Neutrophil (primary cell): ENCODE measurements around the gene DNM1.

ENCODE experiments used
- H3K27ac ChIP-seq: fragments of 200-600 bp; sonication (generic); 2 replicates; pipeline ENCODE4 v1.5.1; 2016; ENCODE audit warnings: mild to moderate bottlenecking, moderate library complexity
- H3K27me3 ChIP-seq: fragments of 200-600 bp; sonication (generic); 2 replicates; pipeline ENCODE4 v1.6.0; 2016; ENCODE audit warnings: mild to moderate bottlenecking
- H3K36me3 ChIP-seq: fragments of 200-600 bp; sonication (generic); 2 replicates; pipeline ENCODE4 v1.5.1; 2017
- H3K4me1 ChIP-seq, 2 experiments: fragments of 200-600 bp in 1 of 2; sonication (generic) in 1 of 2; 1 replicate in 1 of 2; 2 replicates in 1 of 2; pipeline versions ENCODE4 v1.5.1 to v1.6.1; 2013 to 2016; ENCODE audit warnings: low read depth in 1 of 2, low read length in 1 of 2, mild to moderate bottlenecking in 1 of 2, moderate library complexity in 1 of 2; ENCODE audit not compliant: control insufficient read depth in 1 of 2, insufficient read depth in 1 of 2
- H3K4me3 ChIP-seq, 2 experiments: fragments of 200-600 bp in 1 of 2; sonication (generic) in 1 of 2; 1 replicate in 1 of 2; 2 replicates in 1 of 2; pipeline ENCODE4 v1.5.1; 2013 to 2016; ENCODE audit warnings: low read depth in 1 of 2, low read length in 1 of 2, mild to moderate bottlenecking in 1 of 2, moderate library complexity in 1 of 2
- H3K9me3 ChIP-seq: fragments of 200-600 bp; sonication (generic); 2 replicates; pipeline ENCODE4 v1.5.1; 2016
- TF ChIP-seq, protein P1 (sequence below): fragments of 200-600 bp; sonication (generic); IDR thresholded peaks from 2 replicates; pipeline ENCODE4 v1.5.1; 2016; ENCODE audit warnings: antibody characterized with exemption

Gene DNM1

DNA sequence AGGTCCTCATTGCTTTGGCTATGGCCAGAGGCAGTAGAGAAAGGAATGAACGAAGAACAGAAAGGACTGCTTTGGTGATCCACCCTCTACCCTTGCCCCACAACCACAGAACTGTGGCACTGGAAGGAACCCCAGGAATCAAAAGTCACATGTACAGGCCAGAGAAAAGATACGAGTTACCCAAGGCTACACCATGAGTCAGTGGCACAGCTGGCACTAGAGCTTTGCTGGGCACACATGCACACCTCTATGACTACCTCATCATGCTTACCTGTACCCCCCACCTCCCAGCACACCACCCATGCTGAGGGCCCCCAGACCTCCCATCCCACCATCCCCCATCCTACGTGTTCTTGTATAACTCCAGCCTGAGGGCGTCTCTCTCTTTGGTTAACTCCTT lies 59.5 kb downstream of the DNM1 start:
- Histone ChIP-seq H3K9me3 (no peaks in the 10 kb centered on the region), H3K4me1 (no peaks in the 10 kb centered on the region), H3K27ac (no peak overlapping the region), H3K27me3 (no peaks in the 10 kb centered on the region), H3K36me3 (peaks cover 95% of the 10 kb centered on the region), H3K4me3 (no peak overlapping the region)
- TF ChIP-seq, protein P1, sequence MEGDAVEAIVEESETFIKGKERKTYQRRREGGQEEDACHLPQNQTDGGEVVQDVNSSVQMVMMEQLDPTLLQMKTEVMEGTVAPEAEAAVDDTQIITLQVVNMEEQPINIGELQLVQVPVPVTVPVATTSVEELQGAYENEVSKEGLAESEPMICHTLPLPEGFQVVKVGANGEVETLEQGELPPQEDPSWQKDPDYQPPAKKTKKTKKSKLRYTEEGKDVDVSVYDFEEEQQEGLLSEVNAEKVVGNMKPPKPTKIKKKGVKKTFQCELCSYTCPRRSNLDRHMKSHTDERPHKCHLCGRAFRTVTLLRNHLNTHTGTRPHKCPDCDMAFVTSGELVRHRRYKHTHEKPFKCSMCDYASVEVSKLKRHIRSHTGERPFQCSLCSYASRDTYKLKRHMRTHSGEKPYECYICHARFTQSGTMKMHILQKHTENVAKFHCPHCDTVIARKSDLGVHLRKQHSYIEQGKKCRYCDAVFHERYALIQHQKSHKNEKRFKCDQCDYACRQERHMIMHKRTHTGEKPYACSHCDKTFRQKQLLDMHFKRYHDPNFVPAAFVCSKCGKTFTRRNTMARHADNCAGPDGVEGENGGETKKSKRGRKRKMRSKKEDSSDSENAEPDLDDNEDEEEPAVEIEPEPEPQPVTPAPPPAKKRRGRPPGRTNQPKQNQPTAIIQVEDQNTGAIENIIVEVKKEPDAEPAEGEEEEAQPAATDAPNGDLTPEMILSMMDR, result no peak

DNA sequence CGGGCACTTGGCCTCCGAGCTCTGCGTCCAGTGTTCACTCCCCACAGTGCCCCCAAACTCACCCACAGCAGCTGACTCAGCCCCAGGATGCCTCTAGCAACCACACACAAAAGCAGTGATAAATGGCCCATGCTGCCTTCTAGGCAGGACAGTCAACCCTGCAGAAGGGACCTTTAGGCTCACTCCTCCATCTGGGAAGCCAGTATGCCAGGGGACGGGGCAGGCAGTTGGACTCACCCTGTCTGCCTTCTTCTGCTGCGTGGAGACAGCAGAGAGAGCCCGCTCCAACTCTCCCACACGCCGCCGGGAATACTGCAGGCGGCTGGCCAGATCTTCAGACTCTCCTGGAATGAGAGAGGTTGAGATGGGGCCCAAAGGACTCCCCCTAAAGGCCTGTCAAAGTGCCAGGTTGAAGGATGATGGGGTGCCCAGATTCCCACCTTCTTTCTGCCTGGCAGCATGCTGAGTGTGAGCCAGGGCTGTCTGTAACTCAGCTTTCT lies 62.2 kb downstream of the DNM1 start:
- Histone ChIP-seq H3K36me3 (peaks cover 90% of the 10 kb centered on the region), H3K27ac (no peak overlapping the region), H3K27me3 (no peaks in the 10 kb centered on the region), H3K4me3 (no peak overlapping the region), H3K9me3 (no peaks in the 10 kb centered on the region), H3K4me1 (no peaks in the 10 kb centered on the region)
- TF ChIP-seq, protein P1, result no peak

DNA sequence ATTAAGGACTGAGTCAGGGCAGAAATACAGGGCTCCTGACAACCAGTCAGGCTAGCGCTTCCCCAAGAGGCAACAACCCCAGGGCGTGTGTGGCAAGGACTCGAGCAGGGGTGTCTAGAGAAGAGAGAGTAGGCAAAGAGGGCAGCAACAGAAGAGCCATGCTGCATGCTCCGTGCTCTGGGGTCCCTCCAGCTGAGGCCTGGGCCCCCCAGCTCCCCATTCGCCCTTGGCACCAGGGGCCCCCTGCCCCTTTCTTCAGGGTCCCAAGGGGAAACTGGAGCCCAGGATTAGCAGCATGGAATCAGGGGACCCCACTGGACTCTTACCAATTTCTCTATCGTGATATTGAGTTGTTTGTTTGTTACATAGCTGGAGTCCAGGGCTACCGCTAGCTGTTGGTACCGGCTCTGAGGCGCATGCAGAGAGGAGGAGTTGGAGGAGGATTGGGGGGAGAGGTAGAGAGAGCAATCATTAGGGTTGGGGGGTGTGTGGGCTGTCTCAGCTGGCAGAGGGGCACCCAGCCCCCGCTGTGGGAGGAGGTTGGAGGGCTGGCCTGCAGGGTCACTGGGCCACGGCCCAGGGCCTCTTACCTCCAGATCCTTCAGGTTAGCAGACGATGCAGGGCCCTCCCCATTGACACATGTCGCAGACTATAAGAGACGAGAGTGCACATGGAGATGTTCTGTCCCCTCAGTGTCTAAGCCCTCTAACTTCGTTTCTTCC lies 63.9 kb downstream of the DNM1 start:
- Histone ChIP-seq H3K4me1 (no peaks in the 10 kb centered on the region), H3K9me3 (no peaks in the 10 kb centered on the region), H3K27ac (no peak overlapping the region), H3K36me3 (peaks cover 89% of the 10 kb centered on the region), H3K27me3 (no peaks in the 10 kb centered on the region), H3K4me3 (no peak overlapping the region)
- TF ChIP-seq, protein P1, result no peak

DNA sequence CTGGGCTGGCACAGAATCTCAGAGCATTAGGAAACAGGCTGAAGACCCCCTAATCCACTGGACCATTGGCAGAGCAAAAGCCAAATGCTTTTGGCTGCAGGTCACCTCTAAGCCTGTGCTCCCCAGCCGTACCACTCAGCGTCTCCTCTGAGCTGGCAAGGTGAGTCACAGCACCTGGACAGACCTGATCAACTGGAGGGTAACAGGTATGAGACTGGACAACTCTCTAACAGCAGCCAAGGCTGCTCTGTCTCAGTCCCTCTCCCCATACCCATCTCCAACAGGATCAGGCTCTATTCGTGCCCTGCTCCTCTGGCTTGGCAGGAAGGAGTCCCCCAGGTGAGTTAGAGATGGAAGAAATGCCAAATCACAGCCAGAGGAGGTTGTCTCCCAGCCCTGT lies 67.9 kb downstream of the DNM1 start:
- H3K27ac ChIP-seq, result no peak overlapping the region
- H3K9me3 ChIP-seq, result no peaks in the 10 kb centered on the region
- TF ChIP-seq, protein P1, result no peak
- no peaks in the 10 kb centered on the region for H3K27me3 ChIP-seq
- H3K4me1 ChIP-seq, result peaks cover 10 to 11% of the 10 kb centered on the region in 2 experiments
- peaks cover 69% of the 10 kb centered on the region for H3K36me3 ChIP-seq
- H3K4me3 ChIP-seq, result no peak overlapping the region

DNA sequence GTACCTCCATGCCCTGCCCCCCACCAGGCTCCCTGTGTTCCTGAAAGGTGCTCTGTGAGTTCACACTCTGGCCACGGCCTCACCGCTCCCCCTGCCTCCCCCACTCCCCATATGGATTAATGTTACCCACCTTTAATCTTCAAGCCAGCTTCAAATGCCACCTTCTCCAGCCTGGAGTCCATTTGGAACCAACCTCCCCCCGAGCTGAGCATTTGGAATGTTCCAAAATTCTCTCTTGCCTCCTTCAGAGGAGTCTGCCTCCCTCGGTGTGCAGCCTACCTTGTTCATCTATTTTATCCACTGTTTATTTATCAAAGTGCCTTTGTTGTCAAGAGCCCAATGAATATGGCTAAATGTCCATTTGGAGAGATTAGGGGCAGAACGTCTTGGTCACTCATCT lies 68.3 kb downstream of the DNM1 start:
- TF ChIP-seq, protein P1, result no peak
- H3K4me1 ChIP-seq, result peaks cover 13 to 15% of the 10 kb centered on the region in 2 experiments
- H3K36me3 ChIP-seq, result peaks cover 65% of the 10 kb centered on the region
- no peak overlapping the region for H3K27ac ChIP-seq
- H3K27me3 ChIP-seq, result no peaks in the 10 kb centered on the region
- H3K9me3 ChIP-seq, result no peaks in the 10 kb centered on the region
- H3K4me3 ChIP-seq, result no peak overlapping the region
